LoVo (cell line): ENCODE data around the gene KIF1C.
"Not testable (repeated sequence)": the region's sequence is repeated elsewhere in the genome, so short reads cannot be mapped to it uniquely, and the experiment has no call there.

Experiments
- DNase-seq: peaks from one replicate; pipeline ENCODE4 v3.0.0-alpha.2; 2016; ENCODE audit warnings: low spot score

Gene KIF1C

DNA sequence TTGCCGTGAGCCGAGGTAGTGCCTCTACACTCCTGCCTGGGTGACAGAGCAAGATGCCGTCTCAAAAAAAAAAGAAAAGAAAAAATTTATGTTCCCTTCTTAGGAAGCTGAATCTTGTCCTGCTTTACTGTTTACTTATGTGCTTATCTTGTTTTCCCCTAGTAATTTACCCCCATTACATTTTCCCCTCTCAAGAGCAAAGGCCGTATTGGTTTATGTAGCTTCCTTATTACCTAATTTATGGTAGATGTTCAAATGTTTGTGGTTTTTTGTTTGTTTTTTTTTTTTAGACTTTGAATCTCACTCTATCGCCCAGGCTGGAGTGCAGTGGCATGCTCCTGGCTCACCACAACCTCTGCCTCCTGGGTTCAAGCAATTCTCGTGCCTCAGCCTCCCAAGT lies 47.7 kb downstream of the KIF1C start:
- DNase-seq, result peak; percentile 44

DNA sequence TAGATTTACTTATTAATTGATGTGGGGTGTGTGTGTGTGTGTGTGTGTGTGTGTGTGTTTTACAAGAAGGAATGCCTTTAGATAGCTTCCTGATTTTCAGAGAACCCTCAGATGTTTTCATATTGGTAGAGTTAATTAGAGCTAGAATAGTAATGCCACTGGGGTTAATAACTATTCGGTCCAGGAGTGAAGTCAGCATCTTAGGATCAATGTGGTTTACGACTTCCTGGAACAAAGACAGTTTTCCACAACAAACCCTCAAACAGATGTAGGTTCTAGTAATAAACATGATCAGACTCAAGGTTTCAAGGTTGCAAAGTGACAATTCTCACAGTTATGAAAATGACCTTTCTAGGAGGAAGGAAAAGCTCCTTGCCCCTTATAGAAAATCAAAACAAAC lies 49.7 kb downstream of the KIF1C start:
- no peak for DNase-seq

DNA sequence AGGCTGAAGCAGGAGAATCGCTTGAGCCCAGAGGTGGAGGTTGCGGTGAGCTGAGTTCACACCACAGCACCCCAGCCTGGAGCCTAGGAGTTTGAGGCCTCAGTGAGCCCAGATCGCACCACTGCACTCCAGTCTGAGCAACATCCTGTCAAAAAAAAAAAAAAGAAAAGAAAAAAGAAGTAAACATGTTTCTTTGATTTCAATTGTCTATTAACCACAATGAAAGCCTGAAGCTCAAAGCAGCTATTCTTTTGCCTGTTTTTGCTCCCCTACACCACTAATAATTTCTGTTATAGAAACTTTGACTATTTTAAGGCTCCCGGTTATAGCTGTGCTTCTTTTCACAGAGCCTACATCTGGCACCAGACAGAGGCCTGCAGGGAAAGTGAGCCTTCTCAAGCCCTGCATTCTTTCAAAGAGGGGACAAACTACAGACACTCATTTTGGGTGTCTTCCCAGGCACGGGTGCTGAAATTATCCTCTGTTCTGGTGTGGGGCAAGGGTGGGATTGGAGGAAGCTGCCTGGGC lies 51.6 kb downstream of the KIF1C start:
- no peak for DNase-seq

DNA sequence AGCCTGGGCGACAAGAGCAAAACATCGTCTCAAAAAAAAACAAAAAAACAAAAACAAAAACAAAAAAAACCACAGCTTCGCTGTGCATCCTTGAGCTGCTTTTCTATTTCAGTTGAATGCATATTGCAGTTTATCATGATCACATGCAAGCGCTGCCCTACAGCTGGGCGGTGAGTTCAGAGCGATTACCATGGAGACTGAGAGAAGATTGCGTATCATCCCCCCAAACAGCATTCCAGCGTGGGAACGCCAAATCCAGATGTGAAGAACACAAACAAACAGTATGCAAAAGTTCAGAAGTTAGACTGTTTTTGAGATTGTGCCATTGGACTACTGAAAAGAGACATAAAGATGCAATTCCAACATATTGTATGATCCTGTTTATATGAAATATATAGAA lies 52.5 kb downstream of the KIF1C start:
- DNase-seq, result no peak

DNA sequence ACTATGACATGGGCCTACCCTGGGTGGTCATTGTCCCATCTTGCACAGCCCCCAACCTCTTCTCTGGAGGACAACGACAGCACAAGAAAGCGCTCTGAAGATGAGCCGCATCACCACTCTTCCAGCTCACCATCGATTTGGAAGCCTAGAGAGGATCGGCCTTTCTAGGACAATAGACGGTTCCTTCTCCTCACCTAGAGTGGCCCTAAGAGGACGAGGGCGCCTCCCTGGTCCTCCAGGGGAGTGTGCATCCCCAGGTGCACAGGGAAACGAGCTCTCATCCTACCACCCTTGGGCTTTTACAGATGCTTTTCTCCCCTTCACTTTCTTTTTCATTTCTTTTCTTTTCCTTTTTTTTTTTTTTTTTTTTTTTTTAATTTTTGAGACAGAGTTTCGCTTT lies 57.8 kb downstream of the KIF1C start:
- DNase-seq, result no peak

DNA sequence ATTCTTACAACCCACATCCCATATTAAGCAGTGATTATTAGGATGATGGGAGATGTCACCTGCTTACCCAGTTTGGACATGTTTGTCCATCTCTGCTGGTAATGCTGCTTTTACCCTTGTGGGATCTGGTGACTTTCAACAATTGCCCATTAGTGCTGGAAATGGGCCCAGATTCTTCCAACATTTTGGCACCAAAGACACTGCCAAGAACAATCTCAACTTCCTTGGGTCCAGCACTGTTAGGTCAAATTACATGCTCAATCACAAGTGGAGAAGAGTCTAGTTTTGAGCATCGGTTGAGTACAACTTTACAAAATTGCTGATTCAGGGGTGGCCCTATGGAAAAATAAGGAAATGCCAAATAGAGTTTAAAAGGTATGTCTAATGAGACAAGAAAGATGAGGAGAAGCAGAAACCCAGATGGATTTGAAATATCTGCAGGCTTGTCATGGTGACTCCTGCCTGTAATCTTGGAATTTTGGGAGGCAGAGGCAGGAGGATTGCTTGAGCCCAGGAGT lies 67.5 kb downstream of the KIF1C start:
- no peak for DNase-seq

DNA sequence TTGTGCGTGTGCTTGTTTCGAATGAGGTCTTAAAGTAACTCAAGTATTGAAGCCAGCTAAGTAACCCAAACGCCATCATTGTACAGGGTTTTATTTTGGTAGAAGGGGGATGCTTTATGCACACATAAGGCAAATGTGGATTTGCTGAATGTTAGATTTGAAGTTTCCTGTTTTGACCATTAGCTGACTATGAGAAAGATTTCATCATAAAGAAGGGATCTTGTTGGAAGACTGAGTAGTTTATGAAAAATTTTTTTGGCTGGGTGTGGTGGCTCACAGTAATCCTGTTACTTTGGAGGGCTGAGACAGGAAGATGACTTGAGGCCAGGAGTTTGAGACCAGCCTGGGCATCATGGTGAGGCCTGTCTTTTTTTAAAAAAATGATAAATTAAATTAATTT lies 70.5 kb downstream of the KIF1C start:
- DNase-seq, result no peak

DNA sequence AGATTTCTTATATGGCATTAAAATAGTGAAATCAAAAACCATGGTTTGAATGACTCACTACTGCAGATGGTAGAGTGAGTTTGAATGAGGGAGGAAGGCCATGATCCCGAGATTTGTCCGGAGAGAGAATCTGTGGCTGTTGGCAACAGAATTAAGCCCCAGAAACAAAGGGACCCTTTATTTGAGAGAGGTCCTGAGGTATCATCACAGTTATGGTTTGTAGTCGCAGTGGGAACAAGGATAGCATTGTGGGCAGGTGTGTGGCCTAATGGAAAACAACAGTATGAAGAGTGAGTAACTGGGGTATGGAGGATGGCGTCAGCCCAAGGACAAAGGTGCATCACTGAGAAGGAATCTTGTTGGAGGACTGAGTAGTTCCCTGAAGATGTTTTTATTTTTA lies 72.0 kb downstream of the KIF1C start:
- DNase-seq, result no peak

DNA sequence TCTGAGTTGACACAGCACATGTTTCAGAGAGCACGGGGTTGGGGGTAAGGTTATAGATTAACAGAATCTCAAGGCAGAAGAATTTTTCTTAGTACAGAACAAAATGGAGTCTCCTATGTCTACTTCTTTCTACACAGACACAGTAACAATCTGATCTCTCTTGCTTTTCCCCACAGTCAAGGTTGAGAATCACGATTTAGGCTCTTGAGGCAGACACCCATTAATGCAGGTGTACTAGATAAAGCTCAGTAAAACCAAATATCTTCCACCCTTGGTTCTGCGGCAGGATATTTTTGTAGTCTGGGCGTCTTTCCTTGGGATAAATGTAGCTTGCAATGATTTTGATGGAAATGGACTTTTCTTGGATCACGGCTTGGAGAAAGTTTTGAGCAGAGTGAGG lies 77.7 kb downstream of the KIF1C start:
- not testable (repeated sequence) for DNase-seq

DNA sequence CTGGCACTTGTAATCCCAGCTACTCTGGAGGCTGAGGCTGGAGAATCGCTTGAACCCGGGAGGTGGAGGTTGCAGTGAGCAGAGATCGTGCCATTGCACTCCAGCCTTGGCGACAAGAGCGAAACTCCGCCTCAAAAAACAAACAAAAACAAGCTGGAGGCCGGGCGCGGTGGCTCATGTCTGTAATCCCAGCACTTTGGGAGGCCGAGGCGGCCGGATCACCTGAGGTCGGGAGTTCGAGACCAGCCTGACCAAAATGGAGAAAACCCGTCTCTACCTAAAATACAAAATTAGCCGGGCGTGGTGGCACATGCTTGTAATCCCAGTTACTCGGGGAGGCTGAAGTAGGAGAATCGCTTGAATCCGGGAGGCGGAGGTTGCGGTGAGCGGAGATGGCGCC lies 79.5 kb downstream of the KIF1C start:
- not testable (repeated sequence) for DNase-seq

DNA sequence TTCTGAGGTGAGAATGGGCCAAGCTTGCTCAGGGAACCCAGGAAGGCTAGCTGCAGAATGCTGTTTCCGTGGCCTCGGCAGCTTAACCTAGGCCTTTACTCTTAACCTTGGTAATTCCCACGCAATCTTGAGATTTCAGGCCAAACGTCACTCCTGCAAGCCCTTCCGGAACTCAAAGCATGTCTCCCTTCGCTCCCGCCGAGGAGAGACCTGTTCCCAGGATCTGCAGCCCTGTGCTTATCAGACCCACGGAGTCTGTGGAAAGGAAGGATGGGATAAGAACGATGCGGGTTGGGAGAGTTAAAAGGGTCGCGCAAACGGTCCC lies 80.0 kb downstream of the KIF1C start:
- DNase-seq, result no peak
